ES-I3 (cell line): ENCODE results near the gene VDAC1.

Experiments used
- H3K36me3 ChIP-seq: 2 replicates; pipeline ENCODE4 v1.6.1; 2013; ENCODE audit warnings: mild to moderate bottlenecking, low read length, control low read depth, moderate library complexity; ENCODE audit not compliant: insufficient read depth
- H3K4me1 ChIP-seq: 2 replicates; pipeline ENCODE4 v1.6.1; 2013; ENCODE audit warnings: mild to moderate bottlenecking, control low read depth, low read length; ENCODE audit not compliant: insufficient read depth
- H3K9ac ChIP-seq: 2 replicates; pipeline ENCODE4 v1.6.1; 2013; ENCODE audit warnings: low read depth, mild to moderate bottlenecking, low read length, moderate library complexity
- H3K9me3 ChIP-seq: 2 replicates; pipeline ENCODE4 v1.6.1; 2013; ENCODE audit warnings: mild to moderate bottlenecking, low read length, moderate library complexity; ENCODE audit not compliant: control insufficient read depth, insufficient read depth

The VDAC1 gene

GRCh38 chr5:133931546-133931945, 73.2 kb downstream of the VDAC1 start:
- H3K9me3 ChIP-seq: no peaks in the 10 kb centered on the region
- no peaks in the 10 kb centered on the region for H3K36me3 ChIP-seq
- H3K4me1 ChIP-seq: no peaks in the 10 kb centered on the region
- H3K9ac ChIP-seq: no peak overlapping the region

GRCh38 chr5:133930813-133931090, 74.0 kb downstream of the VDAC1 start:
- Histone ChIP-seq H3K9me3 (no peaks in the 10 kb centered on the region), H3K36me3 (no peaks in the 10 kb centered on the region), H3K9ac (no peak overlapping the region), H3K4me1 (no peaks in the 10 kb centered on the region)

GRCh38 chr5:133930061-133930812, 74.5 kb downstream of the VDAC1 start:
- H3K36me3 ChIP-seq: no peaks in the 10 kb centered on the region
- H3K9me3 ChIP-seq: no peaks in the 10 kb centered on the region
- no peaks in the 10 kb centered on the region for H3K4me1 ChIP-seq
- H3K9ac ChIP-seq: no peak overlapping the region

- Histone ChIP-seq H3K4me1 (0 out of 2 replicates have a peak, but pooled peaks cover 5% of the 10 kb centered on the region), H3K36me3 (no peaks in the 10 kb centered on the region), H3K9me3 (no peaks in the 10 kb centered on the region), H3K9ac (no peak overlapping the region)
Measured at GRCh38 chr5:133928587-133929393, 76.0 kb downstream of the VDAC1 start.

GRCh38 chr5:133927300-133928180, 77.2 kb downstream of the VDAC1 start:
- 0 out of 2 replicates have a peak, but pooled peaks cover 5% of the 10 kb centered on the region for H3K4me1 ChIP-seq
- no peaks in the 10 kb centered on the region for H3K36me3 ChIP-seq
- no peaks in the 10 kb centered on the region for H3K9me3 ChIP-seq
- no peak overlapping the region for H3K9ac ChIP-seq

GRCh38 chr5:133926489-133927299, 78.1 kb downstream of the VDAC1 start:
- no peaks in the 10 kb centered on the region for H3K36me3 ChIP-seq
- no peak overlapping the region for H3K9ac ChIP-seq
- H3K4me1 ChIP-seq: 0 out of 2 replicates have a peak, but pooled peaks cover 5% of the 10 kb centered on the region
- H3K9me3 ChIP-seq: no peaks in the 10 kb centered on the region

- Histone ChIP-seq H3K9ac (no peak overlapping the region), H3K9me3 (no peaks in the 10 kb centered on the region), H3K36me3 (no peaks in the 10 kb centered on the region), H3K4me1 (0 out of 2 replicates have a peak, but pooled peaks cover 5% of the 10 kb centered on the region)
Measured at GRCh38 chr5:133925866-133926488, 78.8 kb downstream of the VDAC1 start.

- Histone ChIP-seq H3K9me3 (no peaks in the 10 kb centered on the region), H3K4me1 (0 out of 2 replicates have a peak, but pooled peaks cover 5% of the 10 kb centered on the region), H3K9ac (no peak overlapping the region), H3K36me3 (no peaks in the 10 kb centered on the region)
Measured at GRCh38 chr5:133925269-133925668, 79.5 kb downstream of the VDAC1 start.

- Histone ChIP-seq H3K4me1 (0 out of 2 replicates have a peak, but pooled peaks cover 5% of the 10 kb centered on the region), H3K9me3 (no peaks in the 10 kb centered on the region), H3K36me3 (no peaks in the 10 kb centered on the region), H3K9ac (no peak overlapping the region)
Measured at GRCh38 chr5:133924221-133924920, 80.4 kb downstream of the VDAC1 start.

- H3K4me1 ChIP-seq: 0 out of 2 replicates have a peak, but pooled peaks cover 5% of the 10 kb centered on the region
- H3K9me3 ChIP-seq: no peaks in the 10 kb centered on the region
- H3K9ac ChIP-seq: no peak overlapping the region
- no peaks in the 10 kb centered on the region for H3K36me3 ChIP-seq
Measured at GRCh38 chr5:133921979-133922378, 82.8 kb downstream of the VDAC1 start.
